ENCODE results near the gene MACROD2. TPM values are rescaled to one million over a fixed set of nuclear protein-coding genes. Genes with fewer than 3 reads are reported as not detected.

Gene MACROD2
- total RNA-seq, 1 donor from 2014 or later: 78.2 TPM

DNA sequence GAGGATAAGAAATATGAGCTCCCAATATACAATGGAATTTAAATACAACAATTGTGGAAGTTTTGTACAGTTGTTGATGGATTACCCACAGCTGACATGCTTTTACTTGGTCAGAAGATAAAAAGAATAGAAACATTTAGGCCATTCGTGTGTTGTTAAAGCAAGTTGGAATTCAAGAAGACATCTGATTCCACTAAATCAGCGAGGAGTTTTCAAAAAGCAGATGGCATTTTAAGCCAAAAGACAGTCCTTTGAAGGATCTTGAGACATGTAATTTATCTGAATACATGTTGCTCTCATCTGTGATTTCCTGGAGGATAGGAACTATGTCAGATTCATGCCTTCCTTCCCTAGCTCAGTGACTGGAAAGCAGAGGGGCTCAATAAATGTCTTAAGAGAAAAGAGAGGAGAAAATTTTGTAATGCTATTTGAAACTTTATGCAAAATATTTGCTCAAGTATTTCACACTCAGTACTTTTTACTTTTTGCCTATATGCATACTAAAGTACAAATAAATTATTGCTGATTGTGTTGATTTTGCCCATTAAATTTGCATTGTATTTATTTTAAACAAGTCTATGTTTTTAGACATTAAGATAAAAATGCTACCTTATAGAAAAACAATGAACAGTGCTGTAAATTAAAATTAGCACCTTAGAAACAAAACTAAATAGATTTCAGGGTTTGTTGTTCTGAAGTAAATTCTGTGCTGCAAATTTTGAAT lies 1075.9 kb downstream of the MACROD2 start:
- TF ChIP-seq, protein P1, sequence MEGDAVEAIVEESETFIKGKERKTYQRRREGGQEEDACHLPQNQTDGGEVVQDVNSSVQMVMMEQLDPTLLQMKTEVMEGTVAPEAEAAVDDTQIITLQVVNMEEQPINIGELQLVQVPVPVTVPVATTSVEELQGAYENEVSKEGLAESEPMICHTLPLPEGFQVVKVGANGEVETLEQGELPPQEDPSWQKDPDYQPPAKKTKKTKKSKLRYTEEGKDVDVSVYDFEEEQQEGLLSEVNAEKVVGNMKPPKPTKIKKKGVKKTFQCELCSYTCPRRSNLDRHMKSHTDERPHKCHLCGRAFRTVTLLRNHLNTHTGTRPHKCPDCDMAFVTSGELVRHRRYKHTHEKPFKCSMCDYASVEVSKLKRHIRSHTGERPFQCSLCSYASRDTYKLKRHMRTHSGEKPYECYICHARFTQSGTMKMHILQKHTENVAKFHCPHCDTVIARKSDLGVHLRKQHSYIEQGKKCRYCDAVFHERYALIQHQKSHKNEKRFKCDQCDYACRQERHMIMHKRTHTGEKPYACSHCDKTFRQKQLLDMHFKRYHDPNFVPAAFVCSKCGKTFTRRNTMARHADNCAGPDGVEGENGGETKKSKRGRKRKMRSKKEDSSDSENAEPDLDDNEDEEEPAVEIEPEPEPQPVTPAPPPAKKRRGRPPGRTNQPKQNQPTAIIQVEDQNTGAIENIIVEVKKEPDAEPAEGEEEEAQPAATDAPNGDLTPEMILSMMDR (IDR thresholded peaks at IDR 0.05): no peak
- intact Hi-C loops (cut with DNase I): no loop called here
- ATAC-seq: no peak
- H3K36me3 ChIP-seq: no peaks in the 10 kb centered on the region
- H3K4me1 ChIP-seq: no peaks in the 10 kb centered on the region
- no peak overlapping the region for H3K27ac ChIP-seq
- no peaks in the 10 kb centered on the region for H3K27me3 ChIP-seq
- H3K4me3 ChIP-seq: no peak overlapping the region
- DNase-seq: no peak
- H3K9me3 ChIP-seq: no peaks in the 10 kb centered on the region

DNA sequence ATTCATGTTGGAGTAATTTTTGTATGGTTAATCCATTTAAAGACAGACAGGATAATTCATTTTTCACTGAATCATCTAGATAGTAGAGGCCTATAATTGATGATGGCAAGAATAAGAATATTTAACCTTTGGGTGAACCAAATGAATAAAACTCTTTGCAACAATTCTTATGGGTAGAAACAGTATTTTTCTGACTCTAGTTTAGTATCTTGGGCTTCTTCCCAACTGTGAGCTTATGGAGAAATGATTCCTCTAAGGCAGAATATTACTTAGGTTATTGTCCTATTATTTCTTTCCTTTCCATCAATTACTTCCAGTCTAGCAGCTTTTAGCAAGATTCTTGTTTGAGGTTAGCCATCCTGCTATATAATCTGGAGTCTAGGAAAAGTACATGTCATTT lies 1077.0 kb downstream of the MACROD2 start:
- ATAC-seq (no peak), DNase-seq (no peak)
- intact Hi-C loops (cut with DNase I): no loop called here
- Histone ChIP-seq H3K4me1 (no peaks in the 10 kb centered on the region), H3K27me3 (no peaks in the 10 kb centered on the region), H3K36me3 (no peaks in the 10 kb centered on the region), H3K9me3 (no peaks in the 10 kb centered on the region), H3K27ac (no peak overlapping the region), H3K4me3 (no peak overlapping the region)
- TF ChIP-seq, protein P1 (IDR thresholded peaks at IDR 0.05): no peak

DNA sequence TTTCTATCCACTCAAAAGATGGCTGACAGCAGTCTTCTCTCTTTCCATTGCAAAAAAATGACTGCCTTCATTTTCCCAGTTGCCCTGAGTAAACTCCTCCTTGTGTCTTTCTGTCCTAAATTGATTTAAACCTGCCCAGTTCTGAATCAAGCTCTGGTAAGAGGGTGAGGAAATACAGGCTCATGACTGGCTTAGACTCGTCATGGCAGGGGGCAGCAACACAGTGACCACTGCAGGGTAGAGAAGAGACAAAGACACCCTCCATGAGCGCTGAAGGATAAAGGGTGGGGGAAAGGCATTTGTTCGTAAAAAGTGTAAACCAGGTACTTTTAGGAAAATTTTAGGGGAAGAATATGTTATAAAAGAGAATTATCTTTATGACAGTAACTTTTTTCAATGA lies 1080.3 kb downstream of the MACROD2 start:
- Histone ChIP-seq H3K27ac (no peak overlapping the region), H3K4me1 (no peaks in the 10 kb centered on the region), H3K4me3 (no peak overlapping the region), H3K27me3 (no peaks in the 10 kb centered on the region), H3K9me3 (no peaks in the 10 kb centered on the region), H3K36me3 (no peaks in the 10 kb centered on the region)
- intact Hi-C loops (cut with DNase I): no loop called here
- ATAC-seq (no peak), DNase-seq (no peak)
- TF ChIP-seq, protein P1 (IDR thresholded peaks at IDR 0.05): no peak

DNA sequence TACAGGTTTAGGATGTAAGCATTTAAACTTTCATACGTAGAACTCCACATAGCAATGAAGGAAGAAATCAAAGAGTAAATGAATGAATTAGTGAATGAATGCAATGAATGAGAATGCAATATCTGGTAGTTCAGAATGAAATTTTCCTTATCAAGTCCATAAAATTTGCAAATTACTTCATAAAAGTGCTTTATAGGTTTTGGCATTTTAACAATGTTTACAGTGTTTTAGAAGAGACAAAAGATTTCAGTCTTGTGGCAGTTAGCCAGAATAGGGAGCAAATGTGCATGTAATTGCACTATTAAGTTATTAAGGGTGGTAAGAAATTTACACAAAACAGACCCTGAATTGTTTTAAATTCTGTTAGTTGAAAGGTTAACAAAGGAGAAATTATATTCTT lies 1081.5 kb downstream of the MACROD2 start:
- no peak overlapping the region for H3K27ac ChIP-seq
- DNase-seq: no peak
- intact Hi-C loops (cut with DNase I): no loop called here
- no peak overlapping the region for H3K4me3 ChIP-seq
- no peak for ATAC-seq
- no peaks in the 10 kb centered on the region for H3K9me3 ChIP-seq
- no peaks in the 10 kb centered on the region for H3K36me3 ChIP-seq
- no peaks in the 10 kb centered on the region for H3K4me1 ChIP-seq
- no peaks in the 10 kb centered on the region for H3K27me3 ChIP-seq
- TF ChIP-seq, protein P1 (IDR thresholded peaks at IDR 0.05): no peak

DNA sequence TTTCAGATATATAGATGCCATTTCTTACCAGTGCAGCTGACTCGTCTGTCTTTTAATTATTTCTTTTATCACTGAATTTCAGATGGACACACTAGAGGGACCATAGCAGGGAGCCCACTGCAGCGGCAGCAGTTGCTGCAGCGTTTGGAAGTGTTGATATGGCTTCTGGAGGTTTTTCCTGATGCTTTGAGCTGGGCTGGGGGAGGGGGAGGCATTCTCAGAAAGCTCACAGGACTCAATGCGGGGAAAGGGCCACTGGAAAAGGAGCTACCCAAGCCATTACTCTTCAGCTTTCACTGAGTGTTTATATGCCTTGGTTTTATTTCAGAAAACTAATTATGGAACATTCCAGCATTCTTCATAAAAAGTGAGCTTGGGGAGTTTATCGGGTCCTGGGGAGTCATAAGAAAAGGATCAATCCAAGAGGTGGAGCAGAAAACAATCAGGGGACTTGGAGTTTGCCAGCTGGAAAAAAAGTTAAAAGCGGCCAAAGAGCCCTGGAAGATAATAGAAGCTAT lies 1082.5 kb downstream of the MACROD2 start:
- Histone ChIP-seq H3K4me3 (no peak overlapping the region), H3K27ac (no peak overlapping the region)
- TF ChIP-seq, protein P1 (IDR thresholded peaks at IDR 0.05): no peak

More for the DNA sequence above, 1082.5 kb downstream of the MACROD2 start:
- Histone ChIP-seq H3K36me3 (no peaks in the 10 kb centered on the region), H3K9me3 (no peaks in the 10 kb centered on the region), H3K27me3 (no peaks in the 10 kb centered on the region), H3K4me1 (no peaks in the 10 kb centered on the region)
- intact Hi-C loops (cut with DNase I): no loop called here
- ATAC-seq: no peak
- no peak for DNase-seq

Measured in upper lobe of right lung (tissue), 1 donor.